ENCODE results near the gene OR1J4. TPM values are rescaled to one million over a fixed set of nuclear protein-coding genes. Genes with fewer than 3 reads are reported as not detected.
"Not testable (repeated sequence)": the region's sequence is repeated elsewhere in the genome, so short reads cannot be mapped to it uniquely, and the experiment has no call there.

Gene OR1J4
- total and polyA plus RNA-seq, 4 donors = not detected

- Histone ChIP-seq H3K4me3 (ENCODE audit: low read depth in 1 of 3, low read length in 3 of 3) (no peak overlapping the region), H3K9ac (ENCODE audit: low read depth in 1 of 2, low read length in 2 of 2) (no peak overlapping the region), H3K36me3 (ENCODE audit: control insufficient read depth in 4 of 4, insufficient read depth in 3 of 4, low read depth in 1 of 4, low read length in 3 of 4) (no peaks in the 10 kb centered on the region), H3K4me1 (ENCODE audit: control insufficient read depth in 4 of 4, insufficient read depth in 4 of 4, low read length in 3 of 4) (no peaks in the 10 kb centered on the region), H3K27ac (ENCODE audit: low read depth in 1 of 2, low read length in 2 of 2) (no peak overlapping the region), H3K27me3 (ENCODE audit: control insufficient read depth in 4 of 4, insufficient read depth in 4 of 4, low read length in 3 of 4) (peaks cover 0 to 5% (median 2%) of the 10 kb centered on the region in 4 donors), H3K9me3 (ENCODE audit: control insufficient read depth in 4 of 4, low read length in 3 of 4) (peaks cover 0 to 2% (median 0%) of the 10 kb centered on the region in 4 donors)
- 81% methylated on average over 10 of the region's 10 CpGs for whole genome bisulfite sequencing
- TF ChIP-seq GABPA (IDR thresholded peaks at IDR 0.05 in 1 of 2, conservative IDR thresholded peaks at IDR 0.05 in 1 of 2) (no peak), RXRA (IDR thresholded peaks at IDR 0.05) (no peak), FOXA1 (IDR thresholded peaks at IDR 0.05) (no peak), MAX (IDR thresholded peaks at IDR 0.05) (no peak)
- DNase-seq (ENCODE audit: low spot score) = no peak
Measured at GRCh38 chr9:122526602-122527001, 7.7 kb downstream of the OR1J4 start.

- Histone ChIP-seq H3K9me3 (ENCODE audit: control insufficient read depth in 4 of 4, low read length in 3 of 4) (peaks cover 0 to 2% (median 0%) of the 10 kb centered on the region in 4 donors), H3K4me1 (ENCODE audit: control insufficient read depth in 4 of 4, insufficient read depth in 4 of 4, low read length in 3 of 4) (no peaks in the 10 kb centered on the region), H3K27ac (ENCODE audit: low read depth in 1 of 2, low read length in 2 of 2) (no peak within 1 kb of the TSS), H3K4me3 (ENCODE audit: low read depth in 1 of 3, low read length in 3 of 3) (no peak within 1 kb of the TSS), H3K9ac (ENCODE audit: low read depth in 1 of 2, low read length in 2 of 2) (no peak within 1 kb of the TSS), H3K36me3 (ENCODE audit: control insufficient read depth in 4 of 4, insufficient read depth in 3 of 4, low read depth in 1 of 4, low read length in 3 of 4) (no peaks in the 10 kb centered on the region), H3K27me3 (ENCODE audit: control insufficient read depth in 4 of 4, insufficient read depth in 4 of 4, low read length in 3 of 4) (peaks cover 0 to 5% (median 2%) of the 10 kb centered on the region in 4 donors)
- no peak for TF ChIP-seq MAX (IDR thresholded peaks at IDR 0.05)
- WGBS = 60% methylated on average over 3 of the region's 3 CpGs
- no peak for DNase-seq (ENCODE audit: low spot score)
Measured at GRCh38 chr9:122527193-122527592, 8.3 kb downstream of the OR1J4 start, which contains the start of gene OR1N1. TSS of gene OR1N1 (minus strand) at chr9:122527293. CDS start at chr9:122527293, 0 bp downstream.

- 71% methylated on average over 4 of the region's 4 CpGs for WGBS
- not testable (repeated sequence) for H3K27me3 ChIP-seq (ENCODE audit: control insufficient read depth in 4 of 4, insufficient read depth in 4 of 4, low read length in 3 of 4); H3K4me1 ChIP-seq (ENCODE audit: control insufficient read depth in 4 of 4, insufficient read depth in 4 of 4, low read length in 3 of 4); H3K9me3 ChIP-seq (ENCODE audit: control insufficient read depth in 4 of 4, low read length in 3 of 4); H3K36me3 ChIP-seq (ENCODE audit: control insufficient read depth in 4 of 4, insufficient read depth in 3 of 4, low read depth in 1 of 4, low read length in 3 of 4); H3K4me3 ChIP-seq (ENCODE audit: low read depth in 1 of 3, low read length in 3 of 3); H3K27ac ChIP-seq (ENCODE audit: low read depth in 1 of 2, low read length in 2 of 2); DNase-seq (ENCODE audit: low spot score); H3K9ac ChIP-seq (ENCODE audit: low read depth in 1 of 2, low read length in 2 of 2)
Measured at GRCh38 chr9:122531157-122531556, 12.2 kb downstream of the OR1J4 start.

- H3K4me3 ChIP-seq (ENCODE audit: low read depth in 1 of 3, low read length in 3 of 3) = no peak overlapping the region
- H3K9me3 ChIP-seq (ENCODE audit: control insufficient read depth in 4 of 4, low read length in 3 of 4) = peaks cover 0 to 5% (median 0%) of the 10 kb centered on the region in 4 donors
- no peak for DNase-seq (ENCODE audit: low spot score)
- H3K4me1 ChIP-seq (ENCODE audit: control insufficient read depth in 4 of 4, insufficient read depth in 4 of 4, low read length in 3 of 4) = no peaks in the 10 kb centered on the region
- no peak overlapping the region for H3K9ac ChIP-seq (ENCODE audit: low read depth in 1 of 2, low read length in 2 of 2)
- TF ChIP-seq CTCF (IDR thresholded peaks at IDR 0.05; ENCODE audit: low read depth, low read length, missing input control) (no peak), SP1 (IDR thresholded peaks at IDR 0.05) (no peak), RAD21 (IDR thresholded peaks at IDR 0.05) (no peak), RXRA (IDR thresholded peaks at IDR 0.05) (no peak), JUND (IDR thresholded peaks at IDR 0.05) (no peak), ZBTB33 (IDR thresholded peaks at IDR 0.05) (no peak), TAF1 (conservative IDR thresholded peaks at IDR 0.05) (no peak), REST (IDR thresholded peaks at IDR 0.05) (no peak), GABPA (IDR thresholded peaks at IDR 0.05 in 1 of 2, conservative IDR thresholded peaks at IDR 0.05 in 1 of 2) (no peak), FOXA1 (IDR thresholded peaks at IDR 0.05) (no peak), FOXA2 (IDR thresholded peaks at IDR 0.05) (no peak), YY1 (IDR thresholded peaks at IDR 0.05) (no peak), HNF4A (conservative IDR thresholded peaks at IDR 0.05) (no peak), EGR1 (IDR thresholded peaks at IDR 0.05; ENCODE audit: low read depth in 2 of 2) (no peak), NR2F2 (IDR thresholded peaks at IDR 0.05) (no peak), HNF4G (IDR thresholded peaks at IDR 0.05) (no peak)
- WGBS = 91% methylated on average over 1 of the region's 1 CpG
- H3K27ac ChIP-seq (ENCODE audit: low read depth in 1 of 2, low read length in 2 of 2) = no peak overlapping the region
- no peaks in the 10 kb centered on the region for H3K27me3 ChIP-seq (ENCODE audit: control insufficient read depth in 4 of 4, insufficient read depth in 4 of 4, low read length in 3 of 4)
- no peaks in the 10 kb centered on the region for H3K36me3 ChIP-seq (ENCODE audit: control insufficient read depth in 4 of 4, insufficient read depth in 3 of 4, low read depth in 1 of 4, low read length in 3 of 4)
Measured at GRCh38 chr9:122536134-122536533, 17.2 kb downstream of the OR1J4 start.
